GM23338 (cell line): Measurements from ENCODE around the gene YIPF4. TPM values are rescaled to one million over a fixed set of nuclear protein-coding genes. Genes with fewer than 3 reads are reported as not detected.

ENCODE experiments used
- ATAC-seq: fragments of 200-7000 bp; cut with Tn5 transposase; 3 replicates; pipeline ENCODE4 v1.9.1; 2020
- DNase-seq: peaks from one replicate; pipeline ENCODE4 v3.0.0-alpha.2; 2015; ENCODE audit warnings: low spot score
- H2AFZ ChIP-seq: fragments of 200-600 bp; sonication (generic); 2 replicates; pipeline ENCODE4 v1.8.0; 2016; ENCODE audit warnings: antibody characterized with exemption, mild to moderate bottlenecking, moderate library complexity
- H3F3A ChIP-seq: fragments of 200-600 bp; sonication (generic); replicated peaks from 2 replicates; pipeline ENCODE4 v1.8.0; 2017; ENCODE audit warnings: antibody characterized with exemption, mixed run types, low read depth
- H3K27ac ChIP-seq: fragments of 200-600 bp; sonication (generic); 2 replicates; pipeline ENCODE4 v1.6.1; 2016; ENCODE audit warnings: low read depth
- H3K27me3 ChIP-seq: fragments of 200-600 bp; sonication (generic); 2 replicates; pipeline ENCODE4 v1.8.0; 2016; ENCODE audit warnings: mild to moderate bottlenecking, mixed run types, moderate library complexity; ENCODE audit not compliant: insufficient read depth
- H3K36me3 ChIP-seq: fragments of 200-600 bp; sonication (generic); 2 replicates; pipeline ENCODE4 v1.8.0; 2016; ENCODE audit warnings: mild to moderate bottlenecking; ENCODE audit not compliant: insufficient read depth
- H3K4me1 ChIP-seq: fragments of 200-600 bp; sonication (generic); 2 replicates; pipeline ENCODE4 v1.8.0; 2016; ENCODE audit warnings: mild to moderate bottlenecking, moderate library complexity; ENCODE audit not compliant: insufficient read depth
- H3K4me2 ChIP-seq: fragments of 200-600 bp; sonication (generic); 2 replicates; pipeline ENCODE4 v1.7.1; 2017; ENCODE audit warnings: mixed run types
- H3K4me3 ChIP-seq: fragments of 200-600 bp; sonication (generic); 2 replicates; pipeline ENCODE4 v1.6.1; 2016; ENCODE audit warnings: mixed run types
- H3K79me2 ChIP-seq: fragments of 200-600 bp; sonication (generic); replicated peaks from 2 replicates; pipeline ENCODE4 v1.8.0; 2017; ENCODE audit warnings: mild to moderate bottlenecking; ENCODE audit not compliant: insufficient read depth
- H3K9me2 ChIP-seq: fragments of 200-600 bp; sonication (generic); 2 replicates; pipeline ENCODE4 v1.8.0; 2017; ENCODE audit not compliant: insufficient read depth
- H4K20me1 ChIP-seq: fragments of 200-600 bp; sonication (generic); replicated peaks from 2 replicates; pipeline ENCODE4 v1.8.0; 2017; ENCODE audit warnings: mild to moderate bottlenecking; ENCODE audit not compliant: insufficient read depth
- H3K27ac Mint-ChIP-seq: 2 replicates; pipeline ENCODE4 v1.8.0; 2020; ENCODE audit warnings: inconsistent platforms, mild to moderate bottlenecking, moderate library complexity, mixed read lengths
- H3K27me3 Mint-ChIP-seq: 3 replicates; pipeline ENCODE4 v1.8.0; 2022; ENCODE audit warnings: low read depth, mild to moderate bottlenecking, moderate library complexity, mixed read lengths, inconsistent platforms; ENCODE audit not compliant: insufficient read depth, poor library complexity
- H3K36me3 Mint-ChIP-seq: 3 replicates; pipeline ENCODE4 v1.8.0; 2021; ENCODE audit warnings: low read depth, mild to moderate bottlenecking, inconsistent platforms, moderate library complexity, mixed read lengths
- H3K4me1 Mint-ChIP-seq: 3 replicates; pipeline ENCODE4 v1.8.0; 2020; ENCODE audit warnings: mild to moderate bottlenecking, inconsistent platforms, mixed read lengths
- H3K4me3 Mint-ChIP-seq: 3 replicates; pipeline ENCODE4 v1.8.0; 2021; ENCODE audit warnings: moderate library complexity, mild to moderate bottlenecking, inconsistent platforms, mixed read lengths
- H3K9me3 Mint-ChIP-seq: 3 replicates; pipeline ENCODE4 v1.8.0; 2020; ENCODE audit warnings: moderate library complexity, mild to moderate bottlenecking, inconsistent platforms, mixed read lengths
- CREB1 ChIP-seq: fragments of 250-450 bp; sonication (Bioruptor Pico); IDR thresholded peaks from 2 replicates; pipeline ENCODE4 v1.5.0; 2020; ENCODE audit warnings: low read depth, mild to moderate bottlenecking, moderate library complexity
- EZH2 ChIP-seq: fragments of 200-600 bp; sonication (generic); IDR thresholded peaks from one replicate; pipeline ENCODE4 v1.8.0; 2017; ENCODE audit warnings: antibody characterized with exemption, mild to moderate bottlenecking, low read depth; ENCODE audit not compliant: unreplicated experiment
- STAT1 ChIP-seq: IDR thresholded peaks from one replicate; pipeline ENCODE4 v1.6.1; 2016; ENCODE audit warnings: antibody characterized with exemption; ENCODE audit not compliant: unreplicated experiment
- ZNF331 ChIP-seq: fragments of 250-450 bp; sonication (Bioruptor Pico); IDR thresholded peaks from 2 replicates; pipeline ENCODE4 v1.5.0; 2020; ENCODE audit warnings: low read depth, mild to moderate bottlenecking, moderate library complexity
- polyA plus RNA-seq: library from polyadenylated mRNA; unstranded; fragments of >200 nt; fragmentation: Nextera tagmentation; extraction: Ambion mirVana; gene quantifications from 2 replicates; pipeline ENCODE4 v1.2.1, GENCODE V29; 2016
- total RNA-seq: library from RNA; depleted of rRNA; stranded (reverse); fragments of >200 nt; shearing (Covaris generic); gene quantifications from 2 replicates; pipeline ENCODE4 v1.2.3, GENCODE V29; 2014
- TF ChIP-seq, protein P1 (sequence below), 2 experiments: fragments of 200-600 bp in 1 of 2; sonication (generic) in 1 of 2; conservative IDR thresholded peaks; 2 replicates each; pipeline versions ENCODE4 v1.5.1 to v1.6.1; 2016 to 2017; ENCODE audit warnings: antibody characterized with exemption in 2 of 2, low read depth in 2 of 2, mild to moderate bottlenecking in 2 of 2, moderate library complexity in 1 of 2
- TF ChIP-seq, protein P2 (sequence below): fragments of 250-450 bp; sonication (Bioruptor Pico); IDR thresholded peaks from 2 replicates; pipeline ENCODE4 v1.5.0; 2020; ENCODE audit warnings: mild to moderate bottlenecking, moderate library complexity

YIPF4 gene
- total and polyA plus RNA-seq, 2 experiments from 2014 or later: 14.2 to 24.9 TPM

- Mint-ChIP-seq H3K36me3 (peaks cover 5% of the 10 kb centered on the region; the same call in 2 of the 3 replicates), H3K4me1 (0 out of 3 replicates have a peak, but pooled peaks cover 3% of the 10 kb centered on the region), H3K27ac (peak overlapping the region; percentile 75; the same call in 1 of the 2 replicates), H3K27me3 (peaks cover 6% of the 10 kb centered on the region), H3K9me3 (no peaks in the 10 kb centered on the region), H3K4me3 (peak overlapping the region; percentile 88)
- H2AFZ ChIP-seq: peak overlapping the region; percentile 2; the same call in 1 of the 2 replicates
- no peaks in the 10 kb centered on the region for H3K27me3 ChIP-seq
- H4K20me1 ChIP-seq: no peaks in the 10 kb centered on the region
- ATAC-seq (no peak), DNase-seq (no peak)
- H3K4me2 ChIP-seq: peak overlapping the region; percentile 95
- H3K79me2 ChIP-seq: peaks cover 29% of the 10 kb centered on the region
- H3K27ac ChIP-seq: peak overlapping the region; percentile 96
- H3K9me2 ChIP-seq: no peaks in the 10 kb centered on the region
- TF ChIP-seq, protein P1, sequence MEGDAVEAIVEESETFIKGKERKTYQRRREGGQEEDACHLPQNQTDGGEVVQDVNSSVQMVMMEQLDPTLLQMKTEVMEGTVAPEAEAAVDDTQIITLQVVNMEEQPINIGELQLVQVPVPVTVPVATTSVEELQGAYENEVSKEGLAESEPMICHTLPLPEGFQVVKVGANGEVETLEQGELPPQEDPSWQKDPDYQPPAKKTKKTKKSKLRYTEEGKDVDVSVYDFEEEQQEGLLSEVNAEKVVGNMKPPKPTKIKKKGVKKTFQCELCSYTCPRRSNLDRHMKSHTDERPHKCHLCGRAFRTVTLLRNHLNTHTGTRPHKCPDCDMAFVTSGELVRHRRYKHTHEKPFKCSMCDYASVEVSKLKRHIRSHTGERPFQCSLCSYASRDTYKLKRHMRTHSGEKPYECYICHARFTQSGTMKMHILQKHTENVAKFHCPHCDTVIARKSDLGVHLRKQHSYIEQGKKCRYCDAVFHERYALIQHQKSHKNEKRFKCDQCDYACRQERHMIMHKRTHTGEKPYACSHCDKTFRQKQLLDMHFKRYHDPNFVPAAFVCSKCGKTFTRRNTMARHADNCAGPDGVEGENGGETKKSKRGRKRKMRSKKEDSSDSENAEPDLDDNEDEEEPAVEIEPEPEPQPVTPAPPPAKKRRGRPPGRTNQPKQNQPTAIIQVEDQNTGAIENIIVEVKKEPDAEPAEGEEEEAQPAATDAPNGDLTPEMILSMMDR (conservative IDR thresholded peaks at IDR 0.05; ENCODE audit: low read depth in 2 of 2): no peak
- no peak for TF ChIP-seq STAT1
- TF ChIP-seq CREB1 (CRISPR knock-in tag): no peak
- TF ChIP-seq ZNF331 (CRISPR knock-in tag): no peak
- TF ChIP-seq, protein P2, sequence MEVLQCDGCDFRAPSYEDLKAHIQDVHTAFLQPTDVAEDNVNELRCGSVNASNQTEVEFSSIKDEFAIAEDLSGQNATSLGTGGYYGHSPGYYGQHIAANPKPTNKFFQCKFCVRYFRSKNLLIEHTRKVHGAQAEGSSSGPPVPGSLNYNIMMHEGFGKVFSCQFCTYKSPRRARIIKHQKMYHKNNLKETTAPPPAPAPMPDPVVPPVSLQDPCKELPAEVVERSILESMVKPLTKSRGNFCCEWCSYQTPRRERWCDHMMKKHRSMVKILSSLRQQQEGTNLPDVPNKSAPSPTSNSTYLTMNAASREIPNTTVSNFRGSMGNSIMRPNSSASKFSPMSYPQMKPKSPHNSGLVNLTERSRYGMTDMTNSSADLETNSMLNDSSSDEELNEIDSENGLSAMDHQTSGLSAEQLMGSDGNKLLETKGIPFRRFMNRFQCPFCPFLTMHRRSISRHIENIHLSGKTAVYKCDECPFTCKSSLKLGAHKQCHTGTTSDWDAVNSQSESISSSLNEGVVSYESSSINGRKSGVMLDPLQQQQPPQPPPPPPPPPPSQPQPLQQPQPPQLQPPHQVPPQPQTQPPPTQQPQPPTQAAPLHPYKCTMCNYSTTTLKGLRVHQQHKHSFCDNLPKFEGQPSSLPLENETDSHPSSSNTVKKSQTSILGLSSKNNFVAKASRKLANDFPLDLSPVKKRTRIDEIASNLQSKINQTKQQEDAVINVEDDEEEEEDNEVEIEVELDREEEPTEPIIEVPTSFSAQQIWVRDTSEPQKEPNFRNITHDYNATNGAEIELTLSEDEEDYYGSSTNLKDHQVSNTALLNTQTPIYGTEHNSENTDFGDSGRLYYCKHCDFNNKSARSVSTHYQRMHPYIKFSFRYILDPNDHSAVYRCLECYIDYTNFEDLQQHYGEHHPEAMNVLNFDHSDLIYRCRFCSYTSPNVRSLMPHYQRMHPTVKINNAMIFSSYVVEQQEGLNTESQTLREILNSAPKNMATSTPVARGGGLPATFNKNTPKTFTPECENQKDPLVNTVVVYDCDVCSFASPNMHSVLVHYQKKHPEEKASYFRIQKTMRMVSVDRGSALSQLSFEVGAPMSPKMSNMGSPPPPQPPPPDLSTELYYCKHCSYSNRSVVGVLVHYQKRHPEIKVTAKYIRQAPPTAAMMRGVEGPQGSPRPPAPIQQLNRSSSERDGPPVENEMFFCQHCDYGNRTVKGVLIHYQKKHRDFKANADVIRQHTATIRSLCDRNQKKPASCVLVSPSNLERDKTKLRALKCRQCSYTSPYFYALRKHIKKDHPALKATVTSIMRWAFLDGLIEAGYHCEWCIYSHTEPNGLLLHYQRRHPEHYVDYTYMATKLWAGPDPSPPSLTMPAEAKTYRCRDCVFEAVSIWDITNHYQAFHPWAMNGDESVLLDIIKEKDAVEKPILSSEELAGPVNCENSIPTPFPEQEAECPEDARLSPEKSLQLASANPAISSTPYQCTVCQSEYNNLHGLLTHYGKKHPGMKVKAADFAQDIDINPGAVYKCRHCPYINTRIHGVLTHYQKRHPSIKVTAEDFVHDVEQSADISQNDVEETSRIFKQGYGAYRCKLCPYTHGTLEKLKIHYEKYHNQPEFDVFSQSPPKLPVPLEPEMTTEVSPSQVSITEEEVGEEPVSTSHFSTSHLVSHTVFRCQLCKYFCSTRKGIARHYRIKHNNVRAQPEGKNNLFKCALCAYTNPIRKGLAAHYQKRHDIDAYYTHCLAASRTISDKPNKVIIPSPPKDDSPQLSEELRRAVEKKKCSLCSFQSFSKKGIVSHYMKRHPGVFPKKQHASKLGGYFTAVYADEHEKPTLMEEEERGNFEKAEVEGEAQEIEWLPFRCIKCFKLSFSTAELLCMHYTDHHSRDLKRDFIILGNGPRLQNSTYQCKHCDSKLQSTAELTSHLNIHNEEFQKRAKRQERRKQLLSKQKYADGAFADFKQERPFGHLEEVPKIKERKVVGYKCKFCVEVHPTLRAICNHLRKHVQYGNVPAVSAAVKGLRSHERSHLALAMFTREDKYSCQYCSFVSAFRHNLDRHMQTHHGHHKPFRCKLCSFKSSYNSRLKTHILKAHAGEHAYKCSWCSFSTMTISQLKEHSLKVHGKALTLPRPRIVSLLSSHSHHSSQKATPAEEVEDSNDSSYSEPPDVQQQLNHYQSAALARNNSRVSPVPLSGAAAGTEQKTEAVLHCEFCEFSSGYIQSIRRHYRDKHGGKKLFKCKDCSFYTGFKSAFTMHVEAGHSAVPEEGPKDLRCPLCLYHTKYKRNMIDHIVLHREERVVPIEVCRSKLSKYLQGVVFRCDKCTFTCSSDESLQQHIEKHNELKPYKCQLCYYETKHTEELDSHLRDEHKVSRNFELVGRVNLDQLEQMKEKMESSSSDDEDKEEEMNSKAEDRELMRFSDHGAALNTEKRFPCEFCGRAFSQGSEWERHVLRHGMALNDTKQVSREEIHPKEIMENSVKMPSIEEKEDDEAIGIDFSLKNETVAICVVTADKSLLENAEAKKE (CRISPR knock-in tag): no peak
- no peak for TF ChIP-seq EZH2
- H3K4me3 ChIP-seq: peak overlapping the region; percentile 80
- H3K4me1 ChIP-seq: no peaks in the 10 kb centered on the region
- H3K36me3 ChIP-seq: no peaks in the 10 kb centered on the region
- no peaks in the 10 kb centered on the region; the same call in 1 of the 2 replicates for H3F3A ChIP-seq
Measured at GRCh38 chr2:32278478-32278853, 762 bp downstream of the YIPF4 start.
